HG03175 (cell line): ENCODE measurements around the gene GRPEL1.
"Not testable (repeated sequence)": the region's sequence is repeated elsewhere in the genome, so short reads cannot be mapped to it uniquely, and the experiment has no call there.

Experiments used
- ATAC-seq: cut with Tn5 transposase; IDR thresholded peaks from one replicate; pipeline ENCODE4 v1.9.1; 2021; ENCODE audit warnings: mild to moderate bottlenecking, moderate library complexity; ENCODE audit not compliant: unreplicated experiment

GRPEL1 gene

GRCh38 chr4:7094916-7095315 lies 27.1 kb upstream of the GRPEL1 start:
- no peak for ATAC-seq

GRCh38 chr4:7092026-7092425 lies 24.2 kb upstream of the GRPEL1 start:
- no peak for ATAC-seq

- ATAC-seq: no peak
Measured at GRCh38 chr4:7089213-7089986, 21.5 kb upstream of the GRPEL1 start.

- no peak for ATAC-seq
Measured at GRCh38 chr4:7087036-7087435, 19.2 kb upstream of the GRPEL1 start.

- no peak for ATAC-seq
Measured at GRCh38 chr4:7086384-7086783, 18.5 kb upstream of the GRPEL1 start.

GRCh38 chr4:7084564-7084961 lies 16.7 kb upstream of the GRPEL1 start:
- not testable (repeated sequence) for ATAC-seq

- no peak for ATAC-seq
Measured at GRCh38 chr4:7083597-7084563, 16.0 kb upstream of the GRPEL1 start.

- not testable (repeated sequence) for ATAC-seq
Measured at GRCh38 chr4:7079909-7080308, 12.0 kb upstream of the GRPEL1 start.

GRCh38 chr4:7079483-7079882 lies 11.6 kb upstream of the GRPEL1 start:
- ATAC-seq: not testable (repeated sequence)

GRCh38 chr4:7078025-7078424 lies 10.2 kb upstream of the GRPEL1 start:
- ATAC-seq: no peak

- no peak for ATAC-seq
Measured at GRCh38 chr4:7077371-7077770, 9.5 kb upstream of the GRPEL1 start.

GRCh38 chr4:7076696-7077082 lies 8.8 kb upstream of the GRPEL1 start:
- no peak for ATAC-seq

GRCh38 chr4:7075962-7076695 lies 8.3 kb upstream of the GRPEL1 start:
- no peak for ATAC-seq

- no peak for ATAC-seq
Measured at GRCh38 chr4:7074426-7074825, 6.6 kb upstream of the GRPEL1 start.

GRCh38 chr4:7073526-7074390 lies 5.9 kb upstream of the GRPEL1 start:
- ATAC-seq: no peak

- no peak for ATAC-seq
Measured at GRCh38 chr4:7073059-7073458, 5.2 kb upstream of the GRPEL1 start.

- ATAC-seq: peak; percentile 38
Measured at GRCh38 chr4:7070729-7071511, 3.1 kb upstream of the GRPEL1 start.

GRCh38 chr4:7068883-7069282 lies 1.0 kb upstream of the GRPEL1 start:
- no peak for ATAC-seq

GRCh38 chr4:7068279-7068842 lies 497 bp upstream of the GRPEL1 start:
- peak; percentile 23 for ATAC-seq
